ENCODE data around the gene MAGEB16.

MAGEB16 gene

GRCh38 chrX:35798042-35798441 lies at the start of gene MAGEB16:
Gene MAGEB16 (plus strand): TSS chrX:35798342. CDS start chrX:35802197, 3,855 bp downstream.
- no peak for DNase-seq

DNA sequence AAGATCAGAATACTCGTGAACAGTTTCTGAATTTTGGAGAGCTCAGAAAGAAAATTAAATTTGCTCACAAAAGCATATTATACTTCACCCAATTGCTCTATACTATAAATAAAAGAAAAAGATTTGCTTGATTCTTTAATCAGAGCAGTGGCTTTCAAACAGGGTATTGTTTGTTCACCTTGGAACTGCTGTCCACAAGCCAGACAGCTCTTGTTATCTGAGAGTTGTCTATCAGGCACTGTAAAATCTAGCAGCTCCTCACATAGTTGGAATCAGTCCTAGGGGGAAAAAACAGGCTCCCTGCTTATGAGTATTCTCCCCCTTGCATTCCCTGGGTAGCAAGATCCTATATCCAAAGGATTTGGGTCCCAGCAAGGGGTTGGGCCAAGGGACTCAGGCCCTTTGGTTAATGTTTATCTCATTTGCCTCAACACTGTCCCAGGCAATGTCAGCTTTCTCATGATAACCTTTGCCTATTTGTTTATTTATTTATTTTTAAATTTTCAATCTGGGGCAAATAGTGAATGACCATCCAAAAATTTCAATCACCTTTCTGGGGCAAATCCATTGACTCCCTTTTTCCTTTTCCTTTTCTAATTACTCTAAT lies 24.1 kb upstream of the MAGEB16 start:
- DNase-seq, result no peak

GRCh38 chrX:35785075-35785474 lies 13.1 kb upstream of the MAGEB16 start:
- no peak for DNase-seq

GRCh38 chrX:35786271-35786670 lies 11.9 kb upstream of the MAGEB16 start:
- no peak for DNase-seq

GRCh38 chrX:35787867-35788266 lies 10.3 kb upstream of the MAGEB16 start:
- no peak for DNase-seq

GRCh38 chrX:35800474-35800873 lies 2.3 kb downstream of the MAGEB16 start:
- DNase-seq, result no peak

DNA sequence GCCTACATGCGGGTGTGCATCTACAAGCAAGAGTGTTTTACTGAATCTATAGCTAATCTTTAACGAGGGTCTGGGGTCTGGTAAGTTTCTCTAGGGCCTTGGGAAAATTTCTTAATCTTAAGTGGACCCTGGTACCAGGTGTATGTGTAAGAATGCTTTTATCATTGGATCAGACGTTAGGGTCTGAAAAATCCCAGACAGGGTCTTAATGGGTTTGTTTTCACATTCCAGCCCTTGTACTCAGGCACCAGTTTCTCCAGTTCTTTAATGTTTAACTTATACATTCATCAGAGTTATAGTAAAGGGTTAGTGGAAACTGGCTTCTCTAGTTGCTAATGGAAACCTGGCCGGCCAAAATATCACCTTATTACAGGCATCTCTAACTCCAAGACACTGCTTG lies 11.6 kb downstream of the MAGEB16 start:
- no peak for DNase-seq

GRCh38 chrX:35819241-35819640 lies 21.1 kb downstream of the MAGEB16 start:
- DNase-seq, result no peak

- no peak for DNase-seq
Observed at GRCh38 chrX:35826503-35826902, 28.4 kb downstream of the MAGEB16 start.

DNA sequence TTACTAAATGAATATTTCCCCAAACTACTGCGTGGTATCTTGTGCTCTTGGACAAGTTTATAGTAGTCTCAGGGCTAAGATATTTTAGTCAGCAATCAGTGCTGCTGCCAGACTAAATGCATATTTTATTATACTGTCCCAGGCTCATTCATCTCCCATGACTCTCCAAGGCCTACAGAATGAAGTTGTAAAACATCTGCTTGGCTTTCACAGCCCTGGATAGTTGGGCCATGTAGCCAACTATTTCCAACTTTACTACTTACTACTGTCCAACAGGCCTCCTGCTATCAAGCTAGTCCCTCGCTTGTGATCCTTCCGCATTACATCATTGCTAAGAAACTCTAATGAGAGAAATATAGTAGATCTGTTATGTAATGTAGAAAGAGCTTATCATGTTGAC lies 31.4 kb downstream of the MAGEB16 start:
- DNase-seq, result no peak

- no peak for DNase-seq
Observed at GRCh38 chrX:35841872-35842271, 43.7 kb downstream of the MAGEB16 start.

- no peak for DNase-seq
Observed at GRCh38 chrX:35842674-35843073, 44.5 kb downstream of the MAGEB16 start.

- no peak for DNase-seq
Observed at GRCh38 chrX:35847736-35848135, 49.6 kb downstream of the MAGEB16 start.

All from NCI-H69 (cell line).